ENCODE results near the gene CHI3L2. TPM values are rescaled to one million over a fixed set of nuclear protein-coding genes. Genes with fewer than 3 reads are reported as not detected.

The CHI3L2 gene
- total RNA-seq, 1 donor = 6.2 TPM

GRCh38 chr1:111191496-111191895 is 36.0 kb upstream of the CHI3L2 start:
- TF ChIP-seq, protein P1, sequence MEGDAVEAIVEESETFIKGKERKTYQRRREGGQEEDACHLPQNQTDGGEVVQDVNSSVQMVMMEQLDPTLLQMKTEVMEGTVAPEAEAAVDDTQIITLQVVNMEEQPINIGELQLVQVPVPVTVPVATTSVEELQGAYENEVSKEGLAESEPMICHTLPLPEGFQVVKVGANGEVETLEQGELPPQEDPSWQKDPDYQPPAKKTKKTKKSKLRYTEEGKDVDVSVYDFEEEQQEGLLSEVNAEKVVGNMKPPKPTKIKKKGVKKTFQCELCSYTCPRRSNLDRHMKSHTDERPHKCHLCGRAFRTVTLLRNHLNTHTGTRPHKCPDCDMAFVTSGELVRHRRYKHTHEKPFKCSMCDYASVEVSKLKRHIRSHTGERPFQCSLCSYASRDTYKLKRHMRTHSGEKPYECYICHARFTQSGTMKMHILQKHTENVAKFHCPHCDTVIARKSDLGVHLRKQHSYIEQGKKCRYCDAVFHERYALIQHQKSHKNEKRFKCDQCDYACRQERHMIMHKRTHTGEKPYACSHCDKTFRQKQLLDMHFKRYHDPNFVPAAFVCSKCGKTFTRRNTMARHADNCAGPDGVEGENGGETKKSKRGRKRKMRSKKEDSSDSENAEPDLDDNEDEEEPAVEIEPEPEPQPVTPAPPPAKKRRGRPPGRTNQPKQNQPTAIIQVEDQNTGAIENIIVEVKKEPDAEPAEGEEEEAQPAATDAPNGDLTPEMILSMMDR (IDR thresholded peaks at IDR 0.05; ENCODE audit: insufficient read depth, low read length) = no peak
- peak; percentile 79 for DNase-seq (ENCODE audit: low read depth)
- no peak overlapping the region for H3K4me3 ChIP-seq (ENCODE audit: low read depth, low read length)

GRCh38 chr1:111192074-111192473 is 35.4 kb upstream of the CHI3L2 start:
- no peak for DNase-seq (ENCODE audit: low read depth)
- no peak overlapping the region for H3K4me3 ChIP-seq (ENCODE audit: low read depth, low read length)
- TF ChIP-seq, protein P1 (IDR thresholded peaks at IDR 0.05; ENCODE audit: insufficient read depth, low read length) = no peak

DNA sequence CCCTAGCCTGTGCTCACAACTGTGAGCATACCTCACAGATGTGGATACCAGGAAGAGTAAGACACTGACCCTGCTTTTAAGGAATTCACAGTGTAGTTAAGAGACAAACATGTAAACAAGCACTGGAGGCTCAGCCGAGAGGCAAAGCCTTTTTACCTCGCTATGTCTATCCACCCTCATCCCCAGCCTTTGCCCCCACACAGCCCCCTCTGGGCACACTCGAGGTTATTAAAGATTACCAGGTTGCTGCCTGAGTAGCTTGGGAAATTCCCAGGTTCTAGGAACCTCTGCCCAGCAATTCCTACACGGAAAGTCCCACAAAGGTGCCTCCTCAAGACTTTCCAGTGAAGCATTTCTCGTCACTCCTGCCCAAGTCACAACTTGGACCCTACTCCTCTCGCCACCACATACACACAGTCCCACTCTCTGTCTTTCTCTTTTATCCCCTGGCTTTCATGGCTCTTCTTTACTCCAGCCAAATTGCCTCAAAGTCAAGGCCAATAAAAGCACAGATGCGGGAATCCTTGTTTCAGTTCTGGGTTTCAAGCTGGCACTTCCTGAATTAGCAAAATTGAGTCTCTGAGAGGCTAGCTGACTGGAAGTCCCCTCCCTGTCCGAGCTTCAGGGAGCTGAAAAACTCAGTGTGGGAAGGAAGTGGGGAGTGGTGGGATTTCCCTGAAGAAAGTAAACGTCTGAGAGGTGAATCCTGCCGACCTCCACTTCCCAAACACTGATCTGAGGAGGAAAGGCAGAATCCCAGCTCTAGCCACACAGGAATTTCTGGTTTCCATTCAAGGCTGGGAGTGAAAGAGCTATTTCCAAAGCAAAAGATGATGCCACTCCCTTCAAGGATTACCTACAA is 34.6 kb upstream of the CHI3L2 start:
- TF ChIP-seq, protein P1 (IDR thresholded peaks at IDR 0.05; ENCODE audit: insufficient read depth, low read length) = no peak
- H3K4me3 ChIP-seq (ENCODE audit: low read depth, low read length) = no peak overlapping the region

DNA sequence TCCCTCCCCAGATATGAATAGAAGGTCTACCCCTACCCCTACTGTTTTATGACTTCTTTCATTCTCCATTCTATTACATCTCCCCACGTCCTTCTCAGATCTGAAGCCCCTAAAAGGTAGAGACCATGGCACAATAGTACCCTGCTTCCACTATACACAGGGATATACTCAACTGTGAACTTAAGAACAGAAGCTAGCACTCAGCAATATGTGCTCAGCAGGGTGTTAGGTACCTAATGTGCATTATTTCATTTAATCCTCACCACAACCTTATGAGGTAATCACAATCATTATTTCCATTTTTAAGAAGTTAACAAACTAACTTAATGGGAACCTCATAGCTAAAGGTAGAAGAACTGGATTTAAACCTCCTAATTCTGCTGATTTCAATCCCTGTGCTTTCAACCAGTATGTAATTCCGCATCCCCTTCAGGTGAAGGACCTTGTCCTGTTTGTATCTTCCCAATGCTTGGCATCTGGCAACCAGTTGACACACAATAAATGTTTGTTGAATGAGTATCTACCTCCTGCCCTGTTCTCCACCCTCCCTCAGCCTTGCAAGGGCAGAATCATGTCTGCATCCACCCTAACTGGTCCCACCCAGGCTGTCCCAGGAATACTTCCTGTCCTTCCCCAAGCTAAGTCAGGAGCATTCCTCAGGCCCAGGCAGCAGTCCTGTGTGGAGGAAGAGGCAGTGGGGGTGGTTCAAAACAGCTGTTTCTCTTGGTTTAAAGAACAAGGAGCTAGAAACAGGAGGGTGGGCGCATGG is 33.6 kb upstream of the CHI3L2 start:
- no peak for DNase-seq (ENCODE audit: low read depth)
- no peak overlapping the region for H3K4me3 ChIP-seq (ENCODE audit: low read depth, low read length)
- TF ChIP-seq, protein P1 (IDR thresholded peaks at IDR 0.05; ENCODE audit: insufficient read depth, low read length) = no peak

More for the DNA sequence above, 34.6 kb upstream of the CHI3L2 start:
- peak; percentile 24 for DNase-seq (ENCODE audit: low read depth)

DNA sequence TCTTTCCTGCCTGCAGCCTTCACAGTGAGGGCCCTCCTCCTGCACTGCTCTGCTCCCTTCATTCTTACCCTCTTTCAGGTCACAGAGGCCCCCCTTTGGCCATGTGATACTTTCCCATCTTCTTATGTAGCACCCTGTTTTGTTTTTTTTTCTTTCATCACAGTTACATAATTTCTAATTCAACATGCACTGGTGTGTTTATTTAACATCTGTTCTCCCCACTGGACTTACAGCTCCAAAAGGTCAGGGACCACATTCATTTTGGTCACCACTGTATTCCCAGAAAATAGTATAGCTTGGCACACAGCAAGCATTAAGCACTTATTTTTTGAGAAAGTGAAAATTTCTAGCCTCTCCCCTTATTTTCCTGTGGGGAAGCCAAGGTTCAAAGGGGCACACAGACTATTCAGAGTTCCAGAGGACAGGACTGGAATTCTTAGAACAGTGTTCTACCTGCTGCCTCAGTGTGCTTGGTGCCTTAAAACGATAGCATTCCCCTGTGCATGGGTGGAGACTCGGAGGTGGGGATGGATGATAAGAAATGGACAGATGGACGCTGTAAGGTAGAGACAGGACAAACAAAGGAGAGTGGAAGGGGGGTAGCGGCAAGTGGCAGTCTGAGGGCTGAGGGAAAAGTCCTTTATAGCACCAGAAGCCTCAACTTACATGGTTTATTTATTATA is 32.4 kb upstream of the CHI3L2 start:
- no peak for DNase-seq (ENCODE audit: low read depth)
- TF ChIP-seq, protein P1 (IDR thresholded peaks at IDR 0.05; ENCODE audit: insufficient read depth, low read length) = no peak
- no peak overlapping the region for H3K4me3 ChIP-seq (ENCODE audit: low read depth, low read length)

DNA sequence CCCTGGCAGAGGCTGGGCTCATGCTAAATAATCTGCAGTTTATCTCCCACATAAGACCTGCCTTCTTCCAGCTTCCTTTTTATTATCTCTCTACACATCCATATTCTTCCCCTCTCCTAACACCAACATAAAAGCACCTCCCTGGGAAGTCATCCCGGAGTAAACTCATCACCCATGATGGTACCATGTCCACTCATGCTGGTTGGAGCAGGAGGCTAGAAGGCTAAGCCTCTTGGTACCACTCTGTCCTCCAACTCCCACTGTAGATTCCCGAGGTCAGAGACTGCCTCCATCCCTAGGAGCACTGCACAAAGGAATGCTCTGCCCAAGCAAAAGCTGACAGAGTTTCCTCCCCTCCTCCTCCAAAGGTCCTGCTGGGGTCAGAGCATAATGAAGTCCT is 31.3 kb upstream of the CHI3L2 start:
- TF ChIP-seq, protein P1 (IDR thresholded peaks at IDR 0.05; ENCODE audit: insufficient read depth, low read length) = no peak
- H3K4me3 ChIP-seq (ENCODE audit: low read depth, low read length) = no peak overlapping the region
- no peak for DNase-seq (ENCODE audit: low read depth)

Data from fibroblast of the aortic adventitia (primary cell).